ENCODE measurements around the gene TCHP. TPM values are rescaled to one million over a fixed set of nuclear protein-coding genes. Genes with fewer than 3 reads are reported as not detected.
A peak's percentile ranks its signal among the peaks of the same experiment; 100 is the strongest.
"Not testable (repeated sequence)": the region's sequence is repeated elsewhere in the genome, so short reads cannot be mapped to it uniquely, and the experiment has no call there.

TCHP gene
- total RNA-seq: 11.2 TPM

GRCh38 chr12:109899783-109900751, at the start of gene TCHP:
TSS of gene TCHP (plus strand) at chr12:109900274. CDS start at chr12:109903027, 2,753 bp downstream.
- DNase-seq: peak; percentile 87

DNA sequence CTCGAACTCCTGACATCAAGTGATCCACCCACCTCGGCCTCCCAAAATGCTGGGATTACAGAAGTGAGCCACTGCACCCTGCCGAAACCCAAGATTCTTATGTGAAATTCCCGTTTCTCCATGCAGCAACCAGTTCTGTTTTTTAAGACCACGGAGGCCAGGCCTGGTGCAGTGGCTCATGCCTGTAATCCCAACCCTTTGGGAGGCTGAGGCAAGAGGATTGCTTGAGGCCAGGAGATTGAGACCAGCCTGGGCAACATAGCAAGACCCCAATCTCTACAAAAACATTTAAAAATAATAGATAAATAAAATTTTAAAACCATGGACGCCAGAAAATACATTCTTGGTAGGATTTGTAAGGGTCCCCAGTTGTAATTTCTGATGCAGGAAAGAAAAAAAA, 49.6 kb upstream of the TCHP start:
- not testable (repeated sequence) for DNase-seq

GRCh38 chr12:109855377-109855776, 44.7 kb upstream of the TCHP start:
- no peak for DNase-seq

DNA sequence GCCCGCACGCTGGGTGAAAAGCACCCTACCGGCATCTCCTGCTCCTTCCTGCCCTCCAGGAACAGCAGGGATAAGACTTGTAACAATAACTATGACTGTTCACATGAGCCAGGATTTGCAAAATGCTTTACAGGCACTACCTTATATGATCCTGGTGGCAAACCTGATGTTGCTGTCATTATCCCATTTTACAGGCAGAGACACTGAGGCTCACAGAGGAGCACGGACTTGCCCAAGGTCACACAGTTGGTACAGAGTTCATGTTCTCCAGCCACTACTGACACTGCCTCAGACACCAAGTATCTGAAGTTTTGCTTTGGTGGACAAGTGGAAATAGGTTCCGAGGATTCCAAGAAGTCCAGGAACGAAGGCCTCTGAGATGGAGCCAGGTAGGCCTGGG, 42.4 kb upstream of the TCHP start:
- no peak for DNase-seq

DNA sequence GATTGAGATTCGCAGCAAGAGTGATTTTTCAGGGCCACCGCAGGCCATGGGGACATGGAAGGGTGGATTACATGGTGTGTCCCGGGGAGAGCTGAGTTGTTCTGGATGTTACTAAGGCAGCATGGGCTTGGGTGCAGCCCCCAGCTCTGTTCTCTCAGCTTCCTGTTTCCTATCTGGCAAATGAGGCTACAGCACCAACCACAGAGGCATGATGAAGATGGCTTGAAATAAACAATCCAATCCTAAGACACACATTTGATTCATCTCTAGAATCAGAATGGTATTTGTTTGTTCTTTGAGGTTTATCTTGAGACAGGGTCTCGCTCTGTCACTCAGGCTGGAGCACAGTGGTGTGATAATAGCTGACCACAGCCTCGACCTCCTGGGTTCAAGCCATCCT, 41.3 kb upstream of the TCHP start:
- DNase-seq: no peak

DNA sequence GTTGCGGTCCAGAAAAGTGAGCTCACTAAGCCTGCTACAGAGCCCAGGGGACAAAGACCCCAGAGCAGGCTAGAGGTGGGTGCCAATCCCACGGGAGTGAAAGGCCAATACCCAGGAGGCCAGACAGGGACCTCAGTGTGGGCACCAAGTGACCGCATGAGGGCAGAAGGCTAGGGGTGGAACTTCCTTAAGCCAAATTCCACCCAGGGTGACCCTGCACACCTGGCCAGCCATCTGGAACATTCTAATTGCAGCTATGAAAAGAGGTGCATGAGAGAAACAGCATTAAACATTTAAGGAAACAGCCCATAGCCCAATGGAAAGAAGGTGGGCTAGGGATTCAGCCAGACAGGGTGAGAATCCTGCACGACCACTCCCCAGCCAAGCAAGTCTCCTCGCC, 39.1 kb upstream of the TCHP start:
- no peak for DNase-seq

DNA sequence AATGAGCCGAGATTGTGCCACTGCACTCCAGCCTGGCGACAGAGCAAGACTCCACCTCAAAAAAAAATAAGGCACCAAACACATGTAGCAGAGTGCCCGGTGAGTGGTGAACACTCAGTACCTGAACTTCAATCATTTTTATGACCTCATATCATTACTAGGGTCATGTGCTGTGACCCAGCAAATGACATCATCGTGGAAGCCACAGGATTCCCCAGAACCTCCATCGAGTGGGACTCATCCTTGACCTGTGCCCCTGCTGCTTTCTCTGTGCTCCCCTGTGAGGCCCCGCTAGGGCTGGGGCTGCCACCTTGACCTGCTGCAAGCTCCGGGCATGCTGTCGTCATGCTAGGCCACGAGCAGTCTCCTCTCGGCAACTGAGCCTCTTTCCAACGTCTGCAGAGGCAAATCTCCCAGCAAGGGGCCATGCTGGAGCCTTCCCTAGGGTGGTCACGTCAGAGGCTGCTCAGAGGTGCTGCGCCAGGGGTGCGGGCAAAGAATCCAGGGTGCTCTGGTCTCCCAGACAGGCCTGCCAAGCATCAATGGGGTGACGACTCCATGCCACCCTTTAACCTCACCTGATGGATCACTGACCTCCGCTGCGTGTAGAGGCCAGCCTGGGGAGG, 38.3 kb upstream of the TCHP start:
- no peak for DNase-seq

DNA sequence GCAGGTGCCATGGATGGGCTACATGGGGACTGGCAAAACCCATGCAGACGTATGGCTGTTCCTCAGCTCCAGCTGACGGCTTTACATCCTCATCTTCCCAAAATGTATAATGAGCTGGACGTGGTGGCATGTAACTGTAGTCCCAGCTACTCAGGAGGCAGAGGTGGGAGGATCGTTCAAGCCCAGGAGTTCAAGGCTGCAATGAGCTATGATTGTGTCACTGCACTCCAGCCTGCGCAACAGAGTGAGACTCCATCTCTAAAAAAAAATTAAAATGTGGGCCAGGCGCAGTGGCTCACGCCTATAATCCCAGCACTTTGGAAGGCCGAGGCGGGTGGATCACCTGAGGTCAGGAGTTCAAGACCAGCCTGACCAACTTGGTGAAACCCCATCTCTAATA, 37.6 kb upstream of the TCHP start:
- not testable (repeated sequence) for DNase-seq

- no peak for DNase-seq
These were observed 36.0 kb upstream of the TCHP start for GRCh38 chr12:109863847-109864712.

- peak; percentile 30 for DNase-seq
These were observed 35.2 kb upstream of the TCHP start for GRCh38 chr12:109864916-109865315.

- no peak for DNase-seq
These were observed 31.7 kb upstream of the TCHP start for GRCh38 chr12:109868182-109869051.

DNA sequence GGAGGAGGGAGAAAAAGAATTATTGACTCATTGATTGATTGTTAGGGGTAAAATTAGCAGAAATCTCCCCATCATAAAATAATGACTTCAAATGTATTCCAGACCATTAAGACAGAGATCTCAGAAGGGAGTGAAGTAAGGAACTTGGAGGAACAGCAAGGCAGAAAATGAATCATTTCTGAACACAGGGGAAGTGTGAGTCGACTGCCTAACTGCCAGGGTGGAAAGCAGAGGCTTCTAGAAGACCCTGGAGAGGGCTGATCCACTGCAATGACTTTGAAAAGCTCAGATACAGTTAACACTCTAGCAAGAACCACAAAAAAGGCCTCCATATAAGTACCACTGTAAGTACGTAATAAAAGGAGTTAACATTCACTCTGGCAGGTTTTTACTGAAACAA, 29.4 kb upstream of the TCHP start:
- no peak for DNase-seq

DNA sequence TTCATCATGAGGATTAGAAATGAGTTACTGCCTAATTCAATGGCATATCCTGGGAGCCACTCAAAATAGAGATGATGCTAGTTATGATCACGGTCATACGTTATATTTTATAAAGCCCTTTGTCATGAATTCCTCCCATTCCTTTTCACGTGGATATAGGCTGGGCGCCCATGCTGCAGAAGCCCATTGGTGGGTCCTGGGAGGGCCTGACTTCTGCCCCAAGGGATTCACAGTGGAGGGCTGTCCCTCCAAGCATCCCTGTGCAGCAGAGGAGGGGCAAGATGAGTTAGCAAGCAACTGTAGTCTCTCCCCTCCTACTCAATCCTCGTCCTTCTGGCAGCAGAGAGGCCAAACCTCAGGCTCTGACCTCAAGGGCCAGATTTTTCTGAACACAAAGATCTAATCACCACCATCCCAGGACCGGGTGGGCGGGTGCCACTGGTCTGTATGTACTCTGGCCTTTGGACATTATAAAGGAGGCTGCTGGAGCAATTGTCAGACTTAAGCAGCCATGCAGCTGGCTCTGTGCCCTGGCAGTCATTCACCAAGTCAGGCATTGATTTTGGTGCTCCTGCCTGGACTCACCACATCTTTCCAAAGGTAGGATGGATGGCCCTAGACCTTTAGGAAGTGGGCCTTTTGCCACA, 28.3 kb upstream of the TCHP start:
- DNase-seq: no peak

- DNase-seq: no peak
These were observed 26.4 kb upstream of the TCHP start for GRCh38 chr12:109873653-109874052.

GRCh38 chr12:109875572-109876131, 24.4 kb upstream of the TCHP start:
- no peak for DNase-seq

- DNase-seq: no peak
These were observed 23.7 kb upstream of the TCHP start for GRCh38 chr12:109876406-109876805.

- DNase-seq: no peak
These were observed 22.4 kb upstream of the TCHP start for GRCh38 chr12:109877504-109878246.

GRCh38 chr12:109878247-109878625, 21.8 kb upstream of the TCHP start:
- DNase-seq: no peak

GRCh38 chr12:109878749-109879148, 21.3 kb upstream of the TCHP start:
- no peak for DNase-seq

Data from skin of body (tissue), 2 donors.